ENCODE results near the gene CRHR2. TPM values are rescaled to one million over a fixed set of nuclear protein-coding genes. Genes with fewer than 3 reads are reported as not detected.

CRHR2 gene
- total RNA-seq, 1 experiment from 2014 or later: not detected

- DNase-seq: no peak
- Histone ChIP-seq H3K27me3 (peaks cover 3% of the 10 kb centered on the region; the same call in 1 of the 2 replicates), H3K9me3 (replicated peaks) (0 out of 2 replicates have a peak, but pooled peaks cover 5% of the 10 kb centered on the region), H3K36me3 (no peaks in the 10 kb centered on the region), H3K4me1 (no peaks in the 10 kb centered on the region), H3K4me3 (no peak overlapping the region), H3K27ac (no peak overlapping the region)
Observed at GRCh38 chr7:30714129-30714528, 31.9 kb upstream of the CRHR2 start.

GRCh38 chr7:30713392-30713791, 31.1 kb upstream of the CRHR2 start:
- no peaks in the 10 kb centered on the region for H3K4me1 ChIP-seq

GRCh38 chr7:30710669-30711068, 28.4 kb upstream of the CRHR2 start:
- no peaks in the 10 kb centered on the region for H3K4me1 ChIP-seq
- H3K36me3 ChIP-seq: no peaks in the 10 kb centered on the region
- no peak for DNase-seq
- no peaks in the 10 kb centered on the region for H3K9me3 ChIP-seq (replicated peaks)
- H3K27me3 ChIP-seq: peaks cover 3% of the 10 kb centered on the region; the same call in 1 of the 2 replicates
- H3K27ac ChIP-seq: no peak overlapping the region
- no peak overlapping the region for H3K4me3 ChIP-seq

More at GRCh38 chr7:30713392-30713791, 31.1 kb upstream of the CRHR2 start:
- no peak for DNase-seq
- H3K27me3 ChIP-seq: peaks cover 3% of the 10 kb centered on the region; the same call in 1 of the 2 replicates
- no peaks in the 10 kb centered on the region for H3K36me3 ChIP-seq
- 0 out of 2 replicates have a peak, but pooled peaks cover 5% of the 10 kb centered on the region for H3K9me3 ChIP-seq (replicated peaks)
- no peak overlapping the region for H3K27ac ChIP-seq
- no peak overlapping the region for H3K4me3 ChIP-seq

- H3K4me3 ChIP-seq: no peak overlapping the region
- no peak overlapping the region for H3K27ac ChIP-seq
- H3K4me1 ChIP-seq: no peaks in the 10 kb centered on the region
- H3K27me3 ChIP-seq: peaks cover 3% of the 10 kb centered on the region; the same call in 1 of the 2 replicates
- H3K9me3 ChIP-seq (replicated peaks): no peaks in the 10 kb centered on the region
- H3K36me3 ChIP-seq: no peaks in the 10 kb centered on the region
- DNase-seq: no peak
Observed at GRCh38 chr7:30709549-30709948, 27.3 kb upstream of the CRHR2 start.

DNA sequence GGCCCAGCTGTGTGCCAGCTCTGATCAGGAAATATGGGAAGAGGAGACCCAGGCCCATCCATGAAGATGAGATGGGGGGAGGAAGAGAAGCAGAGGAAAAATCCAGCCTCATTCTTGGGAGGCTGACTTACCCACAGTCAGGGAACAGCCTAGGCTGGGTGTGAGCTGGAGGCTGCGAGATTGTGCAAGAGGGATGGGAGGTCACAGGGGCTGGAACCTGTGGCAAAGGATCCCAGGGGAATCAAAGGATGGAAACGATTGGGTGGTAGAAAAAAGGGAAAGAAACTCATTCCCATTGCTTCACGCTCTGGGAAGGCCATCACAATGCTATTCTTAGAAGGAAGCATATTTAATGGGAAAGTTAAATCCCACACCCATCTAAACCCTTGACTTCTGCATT, 26.7 kb upstream of the CRHR2 start:
- Histone ChIP-seq H3K27ac (no peak overlapping the region), H3K9me3 (replicated peaks) (no peaks in the 10 kb centered on the region), H3K27me3 (peaks cover 3% of the 10 kb centered on the region; the same call in 1 of the 2 replicates), H3K4me1 (no peaks in the 10 kb centered on the region), H3K4me3 (no peak overlapping the region), H3K36me3 (no peaks in the 10 kb centered on the region)
- DNase-seq: no peak

GRCh38 chr7:30708412-30708811, 26.2 kb upstream of the CRHR2 start:
- DNase-seq: no peak
- no peaks in the 10 kb centered on the region for H3K36me3 ChIP-seq
- no peak overlapping the region for H3K4me3 ChIP-seq
- no peak overlapping the region for H3K27ac ChIP-seq
- no peaks in the 10 kb centered on the region for H3K4me1 ChIP-seq
- peaks cover 3% of the 10 kb centered on the region; the same call in 1 of the 2 replicates for H3K27me3 ChIP-seq
- H3K9me3 ChIP-seq (replicated peaks): no peaks in the 10 kb centered on the region

GRCh38 chr7:30707391-30708357, 25.4 kb upstream of the CRHR2 start:
- no peaks in the 10 kb centered on the region for H3K36me3 ChIP-seq
- peaks cover 3% of the 10 kb centered on the region; the same call in 1 of the 2 replicates for H3K27me3 ChIP-seq
- H3K4me1 ChIP-seq: no peaks in the 10 kb centered on the region
- H3K27ac ChIP-seq: no peak overlapping the region
- no peak for DNase-seq
- no peaks in the 10 kb centered on the region for H3K9me3 ChIP-seq (replicated peaks)
- no peak overlapping the region for H3K4me3 ChIP-seq

GRCh38 chr7:30706908-30707307, 24.7 kb upstream of the CRHR2 start:
- no peak overlapping the region for H3K27ac ChIP-seq
- H3K4me3 ChIP-seq: no peak overlapping the region
- no peaks in the 10 kb centered on the region for H3K36me3 ChIP-seq
- H3K4me1 ChIP-seq: no peaks in the 10 kb centered on the region
- no peak for DNase-seq
- H3K27me3 ChIP-seq: peaks cover 3% of the 10 kb centered on the region; the same call in 1 of the 2 replicates
- H3K9me3 ChIP-seq (replicated peaks): no peaks in the 10 kb centered on the region

DNA sequence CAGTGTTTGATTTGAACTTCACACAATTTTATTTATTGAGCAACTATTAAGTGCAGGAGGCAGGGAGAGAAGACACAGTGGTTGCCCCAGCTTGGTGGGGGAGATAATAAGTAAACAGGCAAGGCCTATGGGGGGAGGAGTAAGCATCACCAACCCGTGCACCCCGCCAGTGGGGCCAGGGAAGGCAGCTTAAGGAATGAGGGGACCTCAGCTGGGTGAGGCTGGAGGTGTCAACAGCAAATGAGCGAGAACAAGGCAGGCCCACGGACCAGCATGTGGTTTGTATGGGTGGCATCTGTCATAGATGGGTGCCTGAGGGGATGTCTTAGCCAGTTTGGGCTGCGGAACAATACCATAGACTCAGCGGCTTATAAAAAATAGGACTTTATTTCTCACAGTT, 24.1 kb upstream of the CRHR2 start:
- Histone ChIP-seq H3K27me3 (peaks cover 3% of the 10 kb centered on the region; the same call in 1 of the 2 replicates), H3K9me3 (replicated peaks) (no peaks in the 10 kb centered on the region), H3K4me3 (no peak overlapping the region), H3K4me1 (no peaks in the 10 kb centered on the region), H3K36me3 (no peaks in the 10 kb centered on the region), H3K27ac (no peak overlapping the region)
- DNase-seq: no peak

DNA sequence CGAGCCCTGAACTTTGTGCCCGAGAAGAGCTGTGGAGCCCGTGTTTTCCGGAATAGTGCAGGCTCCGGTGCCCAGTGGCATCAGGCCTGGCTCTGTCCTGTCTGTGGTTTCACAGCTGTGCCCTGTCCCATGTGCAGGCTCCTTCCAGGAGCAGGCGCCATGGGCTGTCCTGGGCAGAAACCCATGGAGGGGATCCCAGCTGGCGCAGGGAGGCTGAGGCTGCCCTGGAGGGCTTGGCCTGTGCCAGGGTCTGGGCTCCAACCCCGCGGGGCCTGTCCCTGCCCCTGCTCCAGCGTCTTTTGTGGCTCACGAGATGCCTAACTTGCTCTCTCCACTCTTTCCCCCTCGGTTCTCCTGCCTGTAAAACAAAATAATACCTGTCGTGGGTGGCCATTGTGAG, 23.3 kb upstream of the CRHR2 start:
- DNase-seq: no peak
- Histone ChIP-seq H3K4me1 (no peaks in the 10 kb centered on the region), H3K36me3 (no peaks in the 10 kb centered on the region), H3K27ac (no peak overlapping the region), H3K27me3 (no peaks in the 10 kb centered on the region), H3K4me3 (no peak overlapping the region), H3K9me3 (replicated peaks) (no peaks in the 10 kb centered on the region)

DNA sequence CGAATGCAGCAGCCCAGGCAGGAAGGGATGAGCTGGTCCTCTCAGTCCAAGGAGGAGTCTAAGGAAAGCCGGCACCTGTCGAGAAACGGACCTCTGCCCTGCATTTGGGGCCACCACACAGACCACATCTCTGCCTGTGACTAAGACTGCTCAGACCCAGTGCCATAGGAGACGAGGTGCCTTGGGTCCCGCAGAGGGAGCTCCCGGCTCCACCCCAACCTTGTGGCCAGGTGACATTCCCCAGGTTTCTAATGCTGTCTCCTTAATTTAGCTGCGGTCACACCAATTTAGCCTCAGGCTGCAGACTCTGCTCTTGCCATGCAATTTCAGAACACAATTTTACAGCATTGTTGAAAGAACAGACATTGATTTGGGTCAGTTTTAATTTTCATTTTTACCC, 22.8 kb upstream of the CRHR2 start:
- DNase-seq: no peak
- Histone ChIP-seq H3K27ac (no peak overlapping the region), H3K27me3 (no peaks in the 10 kb centered on the region; the same call in 1 of the 2 replicates), H3K4me3 (no peak overlapping the region), H3K4me1 (no peaks in the 10 kb centered on the region), H3K9me3 (replicated peaks) (no peaks in the 10 kb centered on the region), H3K36me3 (no peaks in the 10 kb centered on the region)

DNA sequence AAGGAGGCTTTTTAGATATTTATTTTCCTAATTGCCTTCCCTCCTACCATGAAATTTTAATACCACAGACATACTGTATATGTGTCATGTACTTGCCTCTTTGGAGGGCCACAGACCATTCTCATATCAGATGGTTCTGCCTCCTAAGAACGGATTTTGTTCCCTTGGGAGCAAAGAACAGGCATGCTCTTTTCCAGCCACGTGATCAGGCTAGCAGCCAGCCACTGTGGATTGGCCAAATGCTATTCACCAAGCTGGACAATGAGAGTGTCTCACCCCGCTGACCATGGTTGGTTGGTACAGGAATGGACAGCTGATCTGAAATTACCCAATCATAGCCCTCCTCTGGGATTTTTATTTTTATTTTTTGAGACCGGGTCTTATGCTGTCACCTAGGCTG, 21.5 kb upstream of the CRHR2 start:
- no peaks in the 10 kb centered on the region for H3K4me1 ChIP-seq
- no peaks in the 10 kb centered on the region for H3K9me3 ChIP-seq (replicated peaks)
- no peak overlapping the region for H3K27ac ChIP-seq
- H3K4me3 ChIP-seq: no peak overlapping the region
- H3K27me3 ChIP-seq: no peaks in the 10 kb centered on the region; the same call in 1 of the 2 replicates
- DNase-seq: no peak
- no peaks in the 10 kb centered on the region for H3K36me3 ChIP-seq

DNA sequence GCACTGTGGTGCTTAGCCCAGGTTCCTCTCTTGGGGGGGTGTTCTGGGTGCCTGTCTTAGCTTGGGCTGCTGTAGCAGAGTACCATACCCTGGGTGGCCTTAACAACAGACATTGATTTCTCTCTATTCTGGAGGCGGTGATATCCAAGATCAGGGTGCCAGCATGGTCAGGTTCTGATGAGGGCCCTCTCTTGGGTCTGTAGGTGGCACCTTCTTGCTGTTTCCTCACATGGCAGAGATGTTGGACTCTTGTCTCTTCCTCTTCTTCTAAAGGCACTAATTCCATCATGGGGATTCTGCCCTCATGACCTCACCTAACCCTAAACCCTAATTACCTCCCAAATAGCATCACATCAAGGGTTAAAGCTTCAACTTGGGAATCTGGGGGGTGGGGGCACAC, 19.9 kb upstream of the CRHR2 start:
- Histone ChIP-seq H3K4me3 (no peak overlapping the region), H3K27ac (no peak overlapping the region), H3K27me3 (peaks cover 8% of the 10 kb centered on the region), H3K9me3 (replicated peaks) (no peaks in the 10 kb centered on the region), H3K36me3 (no peaks in the 10 kb centered on the region), H3K4me1 (no peaks in the 10 kb centered on the region)
- no peak for DNase-seq

- H3K9me3 ChIP-seq (replicated peaks): no peaks in the 10 kb centered on the region
- DNase-seq: no peak
- H3K27me3 ChIP-seq: peaks cover 11% of the 10 kb centered on the region
- no peak overlapping the region for H3K4me3 ChIP-seq
- no peak overlapping the region for H3K27ac ChIP-seq
- H3K36me3 ChIP-seq: no peaks in the 10 kb centered on the region
- no peaks in the 10 kb centered on the region for H3K4me1 ChIP-seq
Observed at GRCh38 chr7:30700941-30701340, 18.7 kb upstream of the CRHR2 start.

GRCh38 chr7:30699706-30700495, 17.6 kb upstream of the CRHR2 start:
- Histone ChIP-seq H3K4me3 (no peak overlapping the region), H3K4me1 (no peaks in the 10 kb centered on the region), H3K27ac (no peak overlapping the region), H3K27me3 (peaks cover 11% of the 10 kb centered on the region), H3K9me3 (replicated peaks) (no peaks in the 10 kb centered on the region), H3K36me3 (no peaks in the 10 kb centered on the region)
- peak; percentile 37 to 39 for DNase-seq

All from SJCRH30 (cell line).